ENCODE measurements around the gene IGF1R.
A peak's percentile ranks its signal among the peaks of the same experiment; 100 is the strongest.

IGF1R gene

GRCh38 chr15:98881526-98882520 lies 233.5 kb downstream of the IGF1R start:
- DNase-seq (ENCODE audit: low spot score) = peak; percentile 47

DNA sequence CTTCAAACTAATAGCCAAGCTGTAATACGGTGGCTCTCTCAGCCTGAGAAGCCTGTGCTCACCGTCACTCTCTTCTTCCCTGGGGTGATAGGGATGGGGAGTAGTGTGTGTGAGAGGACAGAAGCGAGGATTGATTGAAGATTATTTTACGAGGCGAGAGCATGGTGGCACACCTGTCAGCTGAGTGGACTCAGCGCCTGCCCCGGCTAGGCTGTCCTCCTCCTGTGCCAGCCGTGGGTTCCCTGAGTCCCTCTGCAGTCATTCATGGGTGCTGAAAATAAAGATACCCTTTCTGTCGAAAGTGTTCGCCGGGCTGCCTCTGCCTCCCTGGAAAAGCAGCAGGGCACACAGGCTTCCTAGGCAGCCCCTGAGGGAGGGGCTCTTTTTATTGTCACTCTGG lies 235.1 kb downstream of the IGF1R start:
- DNase-seq (ENCODE audit: low spot score) = no peak

- DNase-seq (ENCODE audit: low spot score) = no peak
Observed at GRCh38 chr15:98884894-98885293, 236.6 kb downstream of the IGF1R start.

- DNase-seq (ENCODE audit: low spot score) = no peak
Observed at GRCh38 chr15:98887976-98888375, 239.6 kb downstream of the IGF1R start.

GRCh38 chr15:98888820-98889479 lies 240.6 kb downstream of the IGF1R start:
- DNase-seq (ENCODE audit: low spot score) = no peak

DNA sequence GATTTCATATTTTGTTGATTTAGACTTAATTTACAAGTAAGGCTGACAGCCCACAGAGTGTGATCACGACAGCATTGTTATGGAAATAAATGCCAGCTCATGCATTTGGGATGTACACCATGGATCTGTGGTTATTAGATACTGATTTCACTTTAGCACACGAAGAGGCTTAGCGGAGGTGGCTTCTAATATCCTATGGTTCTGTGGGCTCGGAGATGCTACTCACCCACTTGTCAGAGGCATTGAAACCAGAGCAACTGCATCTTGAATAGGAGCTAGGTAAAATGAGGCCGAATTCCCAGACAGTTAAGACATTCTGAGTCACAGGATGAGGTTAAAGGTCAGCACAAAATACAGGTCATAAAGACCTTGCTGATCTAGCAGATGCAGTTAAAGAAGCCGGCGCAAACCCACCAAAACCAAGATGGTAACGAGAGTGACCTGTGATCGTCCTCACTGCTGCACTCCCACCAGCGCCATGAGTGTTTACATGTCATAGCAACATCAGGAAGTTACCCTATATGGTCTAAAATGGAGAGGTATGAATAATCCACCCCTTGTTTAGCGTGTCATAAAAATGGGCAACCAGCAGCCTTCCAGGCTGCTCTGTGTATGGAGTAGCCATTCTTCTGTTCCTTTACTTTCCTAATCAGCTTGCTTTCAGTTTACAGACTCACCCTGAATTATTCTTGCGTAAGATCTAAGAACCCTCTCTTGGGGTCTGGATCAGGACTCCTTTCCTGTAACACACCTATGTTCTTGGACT lies 241.8 kb downstream of the IGF1R start:
- no peak for DNase-seq (ENCODE audit: low spot score)

GRCh38 chr15:98891301-98891700 lies 243.0 kb downstream of the IGF1R start:
- DNase-seq (ENCODE audit: low spot score) = no peak

DNA sequence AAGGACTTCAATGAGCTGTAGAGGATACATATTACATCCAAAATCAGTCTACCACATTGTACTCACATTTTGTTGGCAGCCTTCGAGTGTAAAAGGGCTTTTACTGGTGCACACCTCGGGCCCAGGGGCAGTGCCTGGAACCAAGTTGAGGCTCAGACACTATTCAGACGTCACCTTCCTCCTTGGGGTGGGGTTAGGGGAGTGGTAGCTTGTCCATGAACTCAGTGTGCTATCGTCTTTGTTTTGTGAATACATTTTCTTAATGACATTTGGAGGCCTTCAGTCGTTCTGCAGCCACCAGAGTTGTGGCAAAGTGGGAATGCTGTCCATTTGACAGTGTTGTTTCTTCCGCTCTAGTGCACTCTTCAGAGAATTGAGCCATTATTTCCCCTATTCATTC lies 245.1 kb downstream of the IGF1R start:
- no peak for DNase-seq (ENCODE audit: low spot score)

DNA sequence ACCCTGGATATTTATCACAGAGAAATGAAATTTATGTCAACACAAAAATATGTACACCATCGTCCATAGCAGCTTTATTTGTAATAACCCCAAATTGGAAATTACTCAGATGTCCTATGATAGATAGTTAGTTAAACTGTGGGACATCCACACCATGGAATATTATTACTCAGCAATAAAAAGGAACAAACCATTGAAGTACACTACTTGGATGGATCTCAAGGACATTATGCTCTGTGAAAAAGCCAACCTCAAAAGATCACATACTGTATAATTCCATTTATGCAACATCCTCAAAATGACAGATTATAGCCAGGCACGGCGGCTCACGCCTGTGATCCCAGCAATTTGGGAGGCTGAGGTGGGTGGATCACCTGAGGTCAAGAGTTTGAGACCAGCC lies 246.0 kb downstream of the IGF1R start:
- no peak for DNase-seq (ENCODE audit: low spot score)

DNA sequence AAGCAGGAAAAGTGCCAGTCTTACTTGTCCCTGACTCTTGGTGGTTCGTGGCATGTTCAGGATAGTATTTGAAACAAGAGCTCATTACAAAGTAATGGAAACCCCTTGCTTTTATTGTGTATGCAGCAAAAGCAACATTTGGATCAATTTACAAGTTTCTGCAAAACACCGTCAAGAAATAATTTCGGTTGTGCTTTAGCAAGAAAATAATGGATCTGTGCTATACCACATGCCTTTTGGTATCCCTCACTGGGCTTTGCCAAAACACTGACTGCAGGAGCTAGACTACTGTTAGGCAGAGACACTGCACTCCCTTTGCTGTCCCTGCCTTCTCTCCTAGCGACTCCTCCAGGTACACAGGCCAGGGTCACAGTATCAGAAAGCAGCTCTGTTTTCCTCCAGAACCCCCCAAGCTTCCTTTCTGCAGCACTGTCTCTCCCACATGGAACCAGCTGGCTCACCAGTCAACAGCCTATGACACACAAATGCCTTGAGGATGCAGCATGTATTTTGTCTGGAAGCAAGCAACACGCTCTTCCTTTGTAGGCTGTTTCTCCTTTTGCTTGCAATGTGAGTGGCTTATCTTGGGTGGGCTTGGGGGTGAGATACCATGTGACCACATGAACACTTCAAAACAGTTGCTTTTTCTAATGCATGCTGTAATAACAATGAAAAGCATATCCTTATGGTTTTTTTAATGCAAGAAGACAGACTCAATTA lies 247.8 kb downstream of the IGF1R start:
- no peak for DNase-seq (ENCODE audit: low spot score)

GRCh38 chr15:98896802-98897732 lies 248.7 kb downstream of the IGF1R start:
- no peak for DNase-seq (ENCODE audit: low spot score)

DNA sequence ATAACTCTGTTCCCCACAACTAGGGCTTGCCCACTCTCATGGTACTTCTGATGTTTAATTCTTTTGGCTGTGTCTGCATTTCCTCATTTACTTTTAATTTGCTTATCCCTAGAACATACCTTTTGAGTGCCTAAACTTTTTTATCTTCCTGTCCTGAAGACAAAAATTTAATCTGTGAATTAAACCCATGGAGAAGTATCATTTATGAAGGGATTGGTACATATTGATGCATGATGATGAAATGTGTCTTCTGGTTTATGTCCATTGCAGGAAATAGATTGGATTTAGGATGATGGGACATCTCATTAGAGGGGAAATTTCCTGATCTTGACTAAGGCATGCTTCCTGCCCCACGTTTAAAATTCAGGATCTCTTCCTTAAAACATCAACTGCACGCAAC lies 249.8 kb downstream of the IGF1R start:
- DNase-seq (ENCODE audit: low spot score) = no peak

DNA sequence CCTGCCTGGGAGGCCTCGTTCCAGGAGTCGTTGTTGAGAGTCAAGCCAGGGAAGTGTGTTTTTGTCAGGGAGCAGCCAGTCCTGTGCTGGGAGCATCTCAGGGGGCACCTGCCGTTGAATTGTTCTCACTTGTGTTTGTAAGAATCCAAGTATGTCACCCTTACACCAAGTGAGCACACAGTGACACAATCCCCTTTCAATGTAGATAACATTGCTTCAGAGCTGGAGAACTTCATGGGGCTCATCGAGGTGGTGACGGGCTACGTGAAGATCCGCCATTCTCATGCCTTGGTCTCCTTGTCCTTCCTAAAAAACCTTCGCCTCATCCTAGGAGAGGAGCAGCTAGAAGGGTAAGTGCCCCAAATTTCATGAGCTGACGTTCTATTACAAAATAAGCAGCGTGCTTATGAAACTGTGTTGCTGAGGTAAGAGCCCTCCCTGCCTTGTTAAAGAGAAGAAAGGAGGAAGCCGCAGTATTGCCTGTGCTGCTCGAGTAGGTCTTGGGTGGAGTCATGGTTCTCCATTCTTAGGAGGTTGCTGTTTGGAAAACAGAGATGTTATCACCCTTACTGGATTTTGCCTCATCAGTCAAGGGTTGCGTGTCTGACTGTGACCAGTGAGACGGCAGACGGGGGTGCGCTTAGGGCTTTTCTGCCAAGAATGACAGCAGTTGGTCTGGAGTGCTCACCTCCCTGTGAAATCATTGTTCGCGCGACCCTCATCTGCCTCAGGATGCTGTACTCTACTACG lies 251.1 kb downstream of the IGF1R start:
- no peak for DNase-seq (ENCODE audit: low spot score)

DNA sequence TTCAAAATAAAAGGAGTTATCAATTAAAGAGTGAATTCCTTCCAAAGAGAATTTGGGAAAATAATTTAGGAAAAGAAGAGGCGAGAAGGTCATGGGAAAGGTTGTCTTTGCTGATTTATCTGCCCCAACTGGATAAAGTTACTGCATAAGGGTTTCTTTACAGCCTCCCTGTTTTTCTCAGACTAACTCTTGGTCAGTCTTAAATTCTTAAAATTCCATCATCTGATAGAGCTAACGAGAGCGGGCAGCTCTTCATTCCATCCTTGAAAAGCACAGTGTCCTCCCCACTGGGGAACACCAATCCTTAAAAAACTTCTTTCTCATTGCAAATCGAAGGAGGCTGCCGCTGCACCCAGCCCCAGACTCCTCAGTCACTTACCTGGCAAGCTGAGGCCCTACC lies 252.0 kb downstream of the IGF1R start:
- DNase-seq (ENCODE audit: low spot score) = no peak

- DNase-seq (ENCODE audit: low spot score) = no peak
Observed at GRCh38 chr15:98901434-98902072, 253.2 kb downstream of the IGF1R start.

DNA sequence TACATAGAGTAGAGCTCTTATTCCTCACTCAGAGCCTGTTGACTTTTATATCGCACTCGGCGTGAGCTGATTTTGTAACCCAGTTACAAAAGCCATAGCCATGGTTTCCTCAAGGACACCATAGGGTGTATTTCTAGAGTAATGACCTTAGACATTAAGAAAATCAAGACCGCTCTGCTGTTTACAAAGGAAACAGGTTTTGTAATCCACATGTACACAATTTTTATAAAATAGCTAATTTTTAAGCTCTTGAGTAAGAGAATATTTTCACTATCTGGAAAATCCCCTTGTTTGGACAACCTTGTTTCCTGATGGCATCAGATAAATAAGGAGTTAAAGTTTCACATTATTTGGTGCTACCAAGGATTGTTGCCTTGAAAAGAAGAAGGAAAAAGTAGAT lies 254.6 kb downstream of the IGF1R start:
- DNase-seq (ENCODE audit: low spot score) = no peak

DNA sequence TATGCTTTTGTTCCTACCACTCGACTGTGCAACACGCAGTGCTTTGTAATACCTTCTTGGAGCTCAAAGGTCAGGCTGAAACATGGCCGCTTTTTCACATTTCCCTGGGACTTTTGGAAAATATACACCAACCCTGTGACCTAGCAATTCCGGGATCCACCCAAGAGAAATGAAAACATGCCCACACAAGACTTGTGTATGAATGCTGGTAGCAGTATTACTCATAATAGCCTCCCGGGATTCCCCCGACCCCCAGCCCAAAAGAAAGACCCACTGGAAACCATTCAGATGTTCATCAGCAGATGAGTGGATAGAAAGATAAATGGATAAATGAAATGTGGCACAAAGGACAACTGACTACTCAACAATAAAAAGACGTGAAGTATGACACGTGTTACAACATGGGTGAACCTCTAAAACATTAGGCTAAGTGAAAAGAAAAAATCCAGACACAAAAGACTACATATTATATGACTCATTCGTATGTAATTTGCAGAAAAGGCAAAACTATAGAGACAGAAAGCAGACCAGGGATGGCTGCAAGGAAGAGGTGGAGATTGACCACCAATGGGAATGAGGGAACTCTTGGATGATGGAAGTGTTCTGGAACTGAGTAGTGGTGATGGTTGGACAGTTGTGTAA lies 255.2 kb downstream of the IGF1R start:
- DNase-seq (ENCODE audit: low spot score) = no peak

DNA sequence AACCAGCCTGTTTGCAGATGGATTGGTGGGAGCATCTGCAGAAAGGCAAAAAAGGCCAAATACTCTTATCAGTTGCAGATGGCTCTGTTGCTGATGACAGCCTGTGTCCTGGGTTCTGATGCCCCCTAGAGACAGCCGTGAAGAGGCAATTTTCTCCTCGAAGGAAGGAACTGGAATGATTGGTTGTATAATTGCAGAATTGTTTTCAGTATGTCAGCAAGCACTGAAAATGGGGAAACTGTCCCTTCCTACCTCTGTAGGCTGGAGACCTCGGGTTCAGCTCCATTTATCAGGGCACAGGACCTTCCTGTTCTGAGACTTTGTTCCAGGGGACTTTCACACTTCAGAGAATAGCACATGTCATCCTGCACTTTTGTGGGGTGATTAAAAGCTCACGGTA lies 256.2 kb downstream of the IGF1R start:
- peak; percentile 59 for DNase-seq (ENCODE audit: low spot score)
